BLaER1 treated with 17β-estradiol and CSF1 and Interleukin-3, amounts not matched to agents 10 nM and 100 nM (cell line): Measurements from ENCODE around the gene THAP4.

Source experiments
- H3K27ac ChIP-seq, 11 experiments: shearing (Covaris generic); formaldehyde crosslinking; 2 replicates each; pipeline ENCODE4 v1.8.1; 2022
- H3K27me3 ChIP-seq, 11 experiments: shearing (Covaris generic); formaldehyde crosslinking; 2 replicates each; pipeline ENCODE4 v1.8.1; 2022
- H3K36me3 ChIP-seq, 11 experiments: shearing (Covaris generic); formaldehyde crosslinking; 2 replicates each; pipeline ENCODE4 v1.8.1; 2022
- H3K4me1 ChIP-seq, 10 experiments: shearing (Covaris generic); formaldehyde crosslinking; 2 replicates each; pipeline ENCODE4 v1.8.1; 2022
- H3K4me2 ChIP-seq, 11 experiments: shearing (Covaris generic); formaldehyde crosslinking; 2 replicates each; pipeline ENCODE4 v1.8.1; 2022
- H3K4me3 ChIP-seq, 10 experiments: shearing (Covaris generic); formaldehyde crosslinking; 2 replicates each; pipeline ENCODE4 v1.8.1; 2022
- H3K9ac ChIP-seq, 11 experiments: shearing (Covaris generic); formaldehyde crosslinking; 2 replicates each; pipeline ENCODE4 v1.8.1; 2022
- H3K9me3 ChIP-seq, 11 experiments: shearing (Covaris generic); formaldehyde crosslinking; replicated peaks in 1 of 11; 2 replicates each; pipeline ENCODE4 v1.8.1; 2022
- H4K20me1 ChIP-seq, 11 experiments: shearing (Covaris generic); formaldehyde crosslinking; 2 replicates each; pipeline ENCODE4 v1.8.1; 2022
- Cebpa-rat ChIP-seq, 11 experiments: shearing (Covaris generic); IDR thresholded peaks; 2 replicates each; pipeline ENCODE4 v1.8.1; 2022

THAP4 gene

GRCh38 chr2:241637018-241637794, at the start of gene THAP4, which contains the start of gene ATG4B:
TSS of gene THAP4 (minus strand) at chr2:241637158. CDS start at chr2:241637017, 141 bp downstream.
TSS of gene ATG4B (plus strand) at chr2:241637693. CDS start at chr2:241637715, 22 bp downstream.
- Histone ChIP-seq H3K9me3 (peaks cover 8 to 19% (median 14%) of the 10 kb centered on the region in 11 experiments; a peak in 21 of 22 replicates), H3K9ac (peak within 1 kb of the TSS; percentile 96 to 100 (median 99)), H3K36me3 (peaks cover 36 to 54% (median 52%) of the 10 kb centered on the region in 11 experiments), H4K20me1 (peaks cover 54 to 89% (median 69%) of the 10 kb centered on the region in 11 experiments; a peak in 21 of 22 replicates), H3K4me2 (peak within 1 kb of the TSS; percentile 84 to 99 (median 92)), H3K27me3 (no peaks in the 10 kb centered on the region), H3K4me1 (peaks cover 38 to 66% (median 43%) of the 10 kb centered on the region in 10 experiments), H3K4me3 (peak within 1 kb of the TSS; percentile 70 to 97 (median 88)), H3K27ac (peak within 1 kb of the TSS; percentile 97 to 100 (median 99))
- no peak for TF ChIP-seq Cebpa-rat (IDR thresholded peaks at IDR 0.05)

- Histone ChIP-seq H3K36me3 (peaks cover 44 to 68% (median 64%) of the 10 kb centered on the region in 11 experiments), H3K4me3 (peak overlapping the region; percentile 75 to 100 (median 92)), H3K27ac (peak overlapping the region in 10 of 11 experiments; percentile 91 to 99 (median 97); a peak in 20 of 22 replicates), H3K4me2 (peak overlapping the region; percentile 78 to 94 (median 86)), H3K9ac (peak overlapping the region; percentile 78 to 99 (median 97)), H4K20me1 (peaks cover 0 to 21% (median 4%) of the 10 kb centered on the region in 11 experiments; a peak in 6 of 22 replicates), H3K9me3 (no peaks in the 10 kb centered on the region), H3K4me1 (peaks cover 28 to 41% (median 33%) of the 10 kb centered on the region in 10 experiments), H3K27me3 (no peaks in the 10 kb centered on the region)
- TF ChIP-seq Cebpa-rat (IDR thresholded peaks at IDR 0.05) = no peak
Measured at GRCh38 chr2:241686324-241686649, 49.3 kb upstream of the THAP4 start.

- Histone ChIP-seq H3K4me3 (no peak overlapping the region), H3K9ac (peak overlapping the region in 9 of 11 experiments; percentile 3 to 61 (median 26); a peak in 11 of 22 replicates), H3K27ac (no peak overlapping the region), H3K9me3 (no peaks in the 10 kb centered on the region), H3K4me2 (peak overlapping the region in 3 of 11 experiments; percentile 13 to 55 (median 44); a peak in 4 of 22 replicates), H3K27me3 (no peaks in the 10 kb centered on the region), H3K4me1 (peaks cover 12 to 28% (median 13%) of the 10 kb centered on the region in 10 experiments), H4K20me1 (peaks cover 0 to 67% (median 31%) of the 10 kb centered on the region in 11 experiments; a peak in 14 of 22 replicates), H3K36me3 (peaks cover 70 to 97% (median 95%) of the 10 kb centered on the region in 11 experiments)
- TF ChIP-seq Cebpa-rat (IDR thresholded peaks at IDR 0.05) = no peak
Measured at GRCh38 chr2:241680827-241681599, 44.1 kb upstream of the THAP4 start.

- no peaks in the 10 kb centered on the region for H3K27me3 ChIP-seq
- peaks cover 3 to 18% (median 4%) of the 10 kb centered on the region in 10 experiments; a peak in 18 of 20 replicates for H3K4me1 ChIP-seq
- no peak overlapping the region for H3K4me2 ChIP-seq
- peak overlapping the region in 2 of 11 experiments; percentile 10 to 19; a peak in 1 of 22 replicates for H3K9ac ChIP-seq
- no peaks in the 10 kb centered on the region for H3K9me3 ChIP-seq
- H4K20me1 ChIP-seq = peaks cover 0 to 77% (median 40%) of the 10 kb centered on the region in 11 experiments; a peak in 15 of 22 replicates
- H3K36me3 ChIP-seq = peaks cover 78 to 100% (median 99%) of the 10 kb centered on the region in 11 experiments
- H3K27ac ChIP-seq = no peak overlapping the region
- H3K4me3 ChIP-seq = no peak overlapping the region
- no peak for TF ChIP-seq Cebpa-rat (IDR thresholded peaks at IDR 0.05)
Measured at GRCh38 chr2:241680044-241680443, 43.1 kb upstream of the THAP4 start.

- Histone ChIP-seq H3K4me1 (peaks cover 0 to 16% (median 0%) of the 10 kb centered on the region in 10 experiments; a peak in 8 of 20 replicates), H3K36me3 (peaks cover 83 to 100% (median 100%) of the 10 kb centered on the region in 11 experiments), H3K4me3 (no peak overlapping the region)
Measured at GRCh38 chr2:241678784-241679540, 42.0 kb upstream of the THAP4 start.

GRCh38 chr2:241678307-241678706, 41.3 kb upstream of the THAP4 start:
- TF ChIP-seq Cebpa-rat (IDR thresholded peaks at IDR 0.05) = no peak
- no peaks in the 10 kb centered on the region for H3K27me3 ChIP-seq
- peaks cover 0 to 89% (median 56%) of the 10 kb centered on the region in 11 experiments; a peak in 15 of 22 replicates for H4K20me1 ChIP-seq
- no peak overlapping the region for H3K4me2 ChIP-seq
- no peak overlapping the region; a peak in 1 of 22 replicates for H3K9ac ChIP-seq
- H3K36me3 ChIP-seq = peaks cover 82 to 100% (median 97%) of the 10 kb centered on the region in 11 experiments
- H3K27ac ChIP-seq = no peak overlapping the region
- H3K4me1 ChIP-seq = peaks cover 0 to 16% (median 0%) of the 10 kb centered on the region in 10 experiments; a peak in 8 of 20 replicates
- H3K4me3 ChIP-seq = no peak overlapping the region
- no peaks in the 10 kb centered on the region for H3K9me3 ChIP-seq

More at GRCh38 chr2:241678784-241679540, 42.0 kb upstream of the THAP4 start:
- TF ChIP-seq Cebpa-rat (IDR thresholded peaks at IDR 0.05) = no peak
- Histone ChIP-seq H3K27me3 (no peaks in the 10 kb centered on the region), H3K9ac (peak overlapping the region in 2 of 11 experiments; percentile 15 to 21; a peak in 2 of 22 replicates), H3K9me3 (no peaks in the 10 kb centered on the region), H3K4me2 (no peak overlapping the region), H4K20me1 (peaks cover 0 to 87% (median 51%) of the 10 kb centered on the region in 11 experiments; a peak in 15 of 22 replicates), H3K27ac (no peak overlapping the region)

- peaks cover 79 to 100% (median 96%) of the 10 kb centered on the region in 11 experiments for H3K36me3 ChIP-seq
- no peaks in the 10 kb centered on the region for H3K27me3 ChIP-seq
- no peak overlapping the region for H3K9ac ChIP-seq
- no peak for TF ChIP-seq Cebpa-rat (IDR thresholded peaks at IDR 0.05)
- no peak overlapping the region for H3K4me3 ChIP-seq
- H3K9me3 ChIP-seq = no peaks in the 10 kb centered on the region
- H4K20me1 ChIP-seq = peaks cover 0 to 90% (median 61%) of the 10 kb centered on the region in 11 experiments; a peak in 15 of 22 replicates
- no peak overlapping the region for H3K27ac ChIP-seq
- no peak overlapping the region for H3K4me2 ChIP-seq
- peaks cover 0 to 19% (median 0%) of the 10 kb centered on the region in 10 experiments; a peak in 8 of 20 replicates for H3K4me1 ChIP-seq
Measured at GRCh38 chr2:241677392-241677791, 40.4 kb upstream of the THAP4 start.

GRCh38 chr2:241676665-241677064, 39.7 kb upstream of the THAP4 start:
- Histone ChIP-seq H3K9me3 (no peaks in the 10 kb centered on the region), H3K27me3 (no peaks in the 10 kb centered on the region), H3K27ac (no peak overlapping the region; a peak in 1 of 22 replicates), H4K20me1 (peaks cover 0 to 96% (median 63%) of the 10 kb centered on the region in 11 experiments; a peak in 15 of 22 replicates), H3K4me1 (peaks cover 0 to 21% (median 0%) of the 10 kb centered on the region in 10 experiments; a peak in 8 of 20 replicates), H3K4me2 (no peak overlapping the region), H3K4me3 (no peak overlapping the region), H3K36me3 (peaks cover 79 to 100% (median 96%) of the 10 kb centered on the region in 11 experiments), H3K9ac (no peak overlapping the region)
- no peak for TF ChIP-seq Cebpa-rat (IDR thresholded peaks at IDR 0.05)
